K562 (cell line): ENCODE data around the gene METTL22. TPM values are rescaled to one million over a fixed set of nuclear protein-coding genes. Genes with fewer than 3 reads are reported as not detected.

Experiments used
- EZH2 ChIP-seq: IDR thresholded peaks from 2 replicates; pipeline ENCODE4 v1.6.1; 2012; ENCODE audit warnings: low read depth, mild to moderate bottlenecking, inconsistent platforms, low read length, borderline replicate concordance
- FOXO4 ChIP-seq: fragments of 450-650 bp; formaldehyde crosslinking; IDR thresholded peaks from 2 replicates; pipeline ENCODE4 v1.4.0; 2020; ENCODE audit warnings: mild to moderate bottlenecking, moderate library complexity
- GABPA ChIP-seq: fragments of 200-800 bp; sonication (Bioruptor generic); conservative IDR thresholded peaks from 2 replicates; pipeline ENCODE4 v1.6.1; 2016; ENCODE audit warnings: low read depth, missing genetic modification characterization, missing compliant biosample characterization
- GMEB1 ChIP-seq: fragments of 250-450 bp; sonication (Bioruptor Pico); IDR thresholded peaks from 2 replicates; pipeline ENCODE4 v1.4.0; 2020; ENCODE audit warnings: mild to moderate bottlenecking
- GTF2A2 ChIP-seq: IDR thresholded peaks from 2 replicates; pipeline ENCODE4 v1.6.1; 2016; ENCODE audit warnings: mild to moderate bottlenecking, missing genetic modification characterization, missing compliant biosample characterization
- HNRNPK ChIP-seq: fragments of 200-400 bp; formaldehyde crosslinking; IDR thresholded peaks from one replicate; pipeline ENCODE4 v1.6.1; 2018; ENCODE audit warnings: mild to moderate bottlenecking, low read depth, low read length; ENCODE audit not compliant: poor library complexity, severe bottlenecking
- IFI16 ChIP-seq: fragments of 250-450 bp; sonication (Bioruptor Pico); IDR thresholded peaks from 2 replicates; pipeline ENCODE4 v2.1.2; 2022; ENCODE audit warnings: mild to moderate bottlenecking, inconsistent platforms
- KAT2B ChIP-seq: IDR thresholded peaks from one replicate; pipeline ENCODE4 v1.6.1; 2012; ENCODE audit warnings: low read depth, mild to moderate bottlenecking, control low read depth, inconsistent platforms, low read length, moderate library complexity
- MGA ChIP-seq: fragments of 450-650 bp; IDR thresholded peaks from 2 replicates; pipeline ENCODE4 v1.6.1; 2016; ENCODE audit warnings: mild to moderate bottlenecking, moderate library complexity
- NBN ChIP-seq: fragments of 450-650 bp; IDR thresholded peaks from 2 replicates; pipeline ENCODE4 v1.6.1; 2016; ENCODE audit warnings: low read depth, mild to moderate bottlenecking
- RAD51 ChIP-seq: fragments of 450-650 bp; IDR thresholded peaks from 2 replicates; pipeline ENCODE4 v1.7.1; 2016; ENCODE audit warnings: low read depth, mild to moderate bottlenecking, borderline replicate concordance
- ZNF146 ChIP-seq: IDR thresholded peaks from one replicate; pipeline ENCODE4 v1.6.1; 2018; ENCODE audit warnings: missing compliant biosample characterization; ENCODE audit not compliant: unreplicated experiment
- ZNF174 ChIP-seq: fragments of 250-450 bp; sonication (Bioruptor Pico); IDR thresholded peaks from 2 replicates; pipeline ENCODE4 v1.4.0; 2020; ENCODE audit warnings: mild to moderate bottlenecking
- ZNF586 ChIP-seq: fragments of 450-650 bp; formaldehyde crosslinking; conservative IDR thresholded peaks from 2 replicates; pipeline ENCODE4 v1.4.0; 2020; ENCODE audit warnings: mild to moderate bottlenecking, moderate library complexity
- ZNF696 ChIP-seq: fragments of 250-450 bp; sonication (Bioruptor Pico); conservative IDR thresholded peaks from 2 replicates; pipeline ENCODE4 v1.4.0; 2020; ENCODE audit warnings: mild to moderate bottlenecking, moderate library complexity
- polyA plus RNA-seq, 8 experiments: library from polyadenylated mRNA; depleted of rRNA in 4 of 8; stranded (reverse) in 5 of 8; unstranded in 3 of 8; fragments of >200 nt; fragmentation: Nextera tagmentation in 2 of 8; fragmentation: Illumina TruSeq in 1 of 8; extraction: Ambion mirVana in 2 of 8; extraction: Trizol in 1 of 8; gene quantifications; 2 replicates each; pipeline versions ENCODE4 v1.2.1 to v1.2.3, GENCODE V29; 2011 to 2014; ENCODE audit warnings: inconsistent platforms in 1 of 8, missing spikeins in 1 of 8
- total RNA-seq, 7 experiments: library from RNA; depleted of rRNA in 6 of 7; stranded (reverse); fragments of >200 nt in 6 of 7; fragmentation: Illumina TruSeq in 2 of 7; extraction: Trizol in 2 of 7; gene quantifications; 2 replicates each; pipeline versions ENCODE4 v1.2.1 to v1.2.3, GENCODE V29; 2011 to 2021; ENCODE audit warnings: low replicate concordance in 1 of 7

The METTL22 gene
- total and polyA plus RNA-seq, 9 of the 15 experiments (the other 6 are each of a cell fraction or from before 2014, with no cell fraction given): 6.9 to 33.2 (median 18.5) TPM

GRCh38 chr16:8594149-8594666 lies 27.3 kb upstream of the METTL22 start (continued):
- no peak for TF ChIP-seq MGA
- no peak for TF ChIP-seq GABPA
- TF ChIP-seq ZNF146: no peak
- no peak for TF ChIP-seq GMEB1 (CRISPR knock-in tag)
- no peak for TF ChIP-seq ZNF696 (CRISPR knock-in tag)
- no peak for TF ChIP-seq KAT2B
- no peak for TF ChIP-seq EZH2
- TF ChIP-seq NBN: no peak
- TF ChIP-seq ZNF174 (CRISPR knock-in tag): no peak
- no peak for TF ChIP-seq HNRNPK
- TF ChIP-seq FOXO4 (CRISPR knock-in tag): no peak
- TF ChIP-seq ZNF586: no peak
- no peak for TF ChIP-seq IFI16 (CRISPR knock-in tag)
- 0 out of 2 replicates have a peak, but pooled peaks have one; percentile 9 for TF ChIP-seq RAD51
- TF ChIP-seq GTF2A2 (tag): no peak
